ENCODE results near the gene PDCD11.
"Not testable (repeated sequence)": the region's sequence is repeated elsewhere in the genome, so short reads cannot be mapped to it uniquely, and the experiment has no call there.

PDCD11 gene

GRCh38 chr10:103396067-103396788 lies at the start of gene PDCD11, which contains the start of gene ATP5MK:
TSS of gene PDCD11 (plus strand) at chr10:103396626. CDS start at chr10:103398427, 1,801 bp downstream.
TSS of gene ATP5MK (minus strand) at chr10:103396475. CDS start at chr10:103392457, 4,018 bp downstream.
- peak; percentile 93 for DNase-seq (ENCODE audit: insufficient read length, low spot score)
- peak; percentile 94 for TF ChIP-seq POLR2A (IDR thresholded peaks at IDR 0.05; ENCODE audit: low read depth, low read length)
- FAIRE-seq: peak; percentile 92

GRCh38 chr10:103350175-103350516 lies 46.3 kb upstream of the PDCD11 start:
- DNase-seq (ENCODE audit: insufficient read length, low spot score) (no peak), FAIRE-seq (no peak)
- TF ChIP-seq POLR2A (IDR thresholded peaks at IDR 0.05; ENCODE audit: low read depth, low read length): no peak

GRCh38 chr10:103350517-103351260 lies 45.7 kb upstream of the PDCD11 start, which contains the start of gene PCGF6:
TSS of gene PCGF6 (minus strand) at chr10:103351140. CDS start at chr10:103351066, 74 bp downstream.
- peak; percentile 85 for TF ChIP-seq POLR2A (IDR thresholded peaks at IDR 0.05; ENCODE audit: low read depth, low read length)
- FAIRE-seq (no peak), DNase-seq (ENCODE audit: insufficient read length, low spot score) (peak; percentile 60)

- TF ChIP-seq POLR2A (IDR thresholded peaks at IDR 0.05; ENCODE audit: low read depth, low read length): no peak
- no peak for FAIRE-seq
- DNase-seq (ENCODE audit: insufficient read length, low spot score): peak; percentile 9
Observed at GRCh38 chr10:103353281-103353680, 43.1 kb upstream of the PDCD11 start.

- not testable (repeated sequence) for FAIRE-seq; DNase-seq (ENCODE audit: insufficient read length, low spot score)
Observed at GRCh38 chr10:103354567-103354966, 41.9 kb upstream of the PDCD11 start.

GRCh38 chr10:103355906-103356599 lies 40.4 kb upstream of the PDCD11 start:
- no peak for TF ChIP-seq POLR2A (IDR thresholded peaks at IDR 0.05; ENCODE audit: low read depth, low read length)
- no peak for FAIRE-seq
- DNase-seq (ENCODE audit: insufficient read length, low spot score): no peak

GRCh38 chr10:103359493-103359892 lies 36.9 kb upstream of the PDCD11 start:
- not testable (repeated sequence) for DNase-seq (ENCODE audit: insufficient read length, low spot score); FAIRE-seq

- FAIRE-seq: peak; percentile 23
Observed at GRCh38 chr10:103360791-103361190, 35.6 kb upstream of the PDCD11 start.

GRCh38 chr10:103367379-103367781 lies 29.0 kb upstream of the PDCD11 start:
- no peak for TF ChIP-seq POLR2A (IDR thresholded peaks at IDR 0.05; ENCODE audit: low read depth, low read length)
- no peak for DNase-seq (ENCODE audit: insufficient read length, low spot score)
- no peak for FAIRE-seq

More at GRCh38 chr10:103360791-103361190, 35.6 kb upstream of the PDCD11 start:
- peak; percentile 72 for DNase-seq (ENCODE audit: insufficient read length, low spot score)

- FAIRE-seq (peak; percentile 83), DNase-seq (ENCODE audit: insufficient read length, low spot score) (peak; percentile 65)
- TF ChIP-seq POLR2A (IDR thresholded peaks at IDR 0.05; ENCODE audit: low read depth, low read length): peak; percentile 99
Observed at GRCh38 chr10:103367782-103368518, 28.5 kb upstream of the PDCD11 start, which contains the start of gene TAF5. TSS of gene TAF5 (plus strand) at chr10:103367976. CDS start at chr10:103367990, 14 bp downstream.

- DNase-seq (ENCODE audit: insufficient read length, low spot score): no peak
- no peak for TF ChIP-seq POLR2A (IDR thresholded peaks at IDR 0.05; ENCODE audit: low read depth, low read length)
- no peak for FAIRE-seq
Observed at GRCh38 chr10:103373544-103373943, 22.9 kb upstream of the PDCD11 start.

- DNase-seq (ENCODE audit: insufficient read length, low spot score) (no peak), FAIRE-seq (no peak)
- TF ChIP-seq POLR2A (IDR thresholded peaks at IDR 0.05; ENCODE audit: low read depth, low read length): no peak
Observed at GRCh38 chr10:103374263-103374662, 22.2 kb upstream of the PDCD11 start.

- DNase-seq (ENCODE audit: insufficient read length, low spot score) (no peak), FAIRE-seq (no peak)
- no peak for TF ChIP-seq POLR2A (IDR thresholded peaks at IDR 0.05; ENCODE audit: low read depth, low read length)
Observed at GRCh38 chr10:103382769-103383168, 13.7 kb upstream of the PDCD11 start.

Data from H54 (cell line).